Measurements from ENCODE around the gene AZIN2.

- TF ChIP-seq POLR2A (IDR thresholded peaks at IDR 0.05) (no peak), CTCF (IDR thresholded peaks at IDR 0.05) (no peak)
Measured at GRCh38 chr1:33121728-33122127, 40.8 kb downstream of the AZIN2 start.

All from right lobe of liver (tissue), 4 donors.